GM08714 (cell line): Measurements from ENCODE around the gene DRICH1.
"Not testable (repeated sequence)": the region's sequence is repeated elsewhere in the genome, so short reads cannot be mapped to it uniquely, and the experiment has no call there.

ENCODE experiments used
- H3K4me3 ChIP-seq: fragments of 200-500 bp; sonication (Bioruptor generic); 2 replicates; pipeline ENCODE4 v1.5.1; 2014; ENCODE audit warnings: mild to moderate bottlenecking, low read length, inconsistent platforms
- ZNF274 ChIP-seq: IDR thresholded peaks from 2 replicates; pipeline ENCODE4 v1.6.1; 2012; ENCODE audit warnings: mild to moderate bottlenecking, low read depth, low read length

The DRICH1 gene

GRCh38 chr22:23670378-23671295 is 38.5 kb upstream of the DRICH1 start:
- no peak for TF ChIP-seq ZNF274

GRCh38 chr22:23660381-23660780 is 28.3 kb upstream of the DRICH1 start:
- not testable (repeated sequence) for H3K4me3 ChIP-seq

More at GRCh38 chr22:23670378-23671295, 38.5 kb upstream of the DRICH1 start:
- H3K4me3 ChIP-seq: no peak overlapping the region

GRCh38 chr22:23657727-23658126 is 25.6 kb upstream of the DRICH1 start:
- no peak overlapping the region for H3K4me3 ChIP-seq
- TF ChIP-seq ZNF274: no peak

GRCh38 chr22:23655891-23656475 is 23.9 kb upstream of the DRICH1 start:
- no peak overlapping the region for H3K4me3 ChIP-seq
- no peak for TF ChIP-seq ZNF274

GRCh38 chr22:23652711-23653110 is 20.6 kb upstream of the DRICH1 start:
- no peak overlapping the region for H3K4me3 ChIP-seq
- TF ChIP-seq ZNF274: no peak

GRCh38 chr22:23652286-23652685 is 20.2 kb upstream of the DRICH1 start:
- TF ChIP-seq ZNF274: no peak
- no peak overlapping the region for H3K4me3 ChIP-seq

GRCh38 chr22:23651676-23652075 is 19.6 kb upstream of the DRICH1 start:
- H3K4me3 ChIP-seq: no peak overlapping the region
- no peak for TF ChIP-seq ZNF274

- TF ChIP-seq ZNF274: no peak
- H3K4me3 ChIP-seq: no peak overlapping the region
Measured at GRCh38 chr22:23649071-23649501, 17.0 kb upstream of the DRICH1 start.

- not testable (repeated sequence) for H3K4me3 ChIP-seq
Measured at GRCh38 chr22:23646526-23646925, 14.4 kb upstream of the DRICH1 start.

GRCh38 chr22:23640206-23640605 is 8.1 kb upstream of the DRICH1 start:
- not testable (repeated sequence) for H3K4me3 ChIP-seq

GRCh38 chr22:23639661-23640060 is 7.5 kb upstream of the DRICH1 start:
- H3K4me3 ChIP-seq: no peak overlapping the region
- no peak for TF ChIP-seq ZNF274

- no peak for TF ChIP-seq ZNF274
- no peak overlapping the region for H3K4me3 ChIP-seq
Measured at GRCh38 chr22:23638611-23639010, 6.5 kb upstream of the DRICH1 start.

GRCh38 chr22:23635291-23635690 is 3.2 kb upstream of the DRICH1 start:
- not testable (repeated sequence) for H3K4me3 ChIP-seq

GRCh38 chr22:23628056-23628743 is 3.9 kb downstream of the DRICH1 start:
- not testable (repeated sequence) for H3K4me3 ChIP-seq

GRCh38 chr22:23627401-23628055 is 4.6 kb downstream of the DRICH1 start:
- not testable (repeated sequence) for H3K4me3 ChIP-seq
